Measurements from ENCODE around the gene ARHGAP18. TPM values are rescaled to one million over a fixed set of nuclear protein-coding genes. Genes with fewer than 3 reads are reported as not detected.
A peak's percentile ranks its signal among the peaks of the same experiment; 100 is the strongest.

The ARHGAP18 gene
- polyA plus RNA-seq, 3 donors from 2014 or later, result 4.2 to 9.9 (median 6.7) TPM

DNA sequence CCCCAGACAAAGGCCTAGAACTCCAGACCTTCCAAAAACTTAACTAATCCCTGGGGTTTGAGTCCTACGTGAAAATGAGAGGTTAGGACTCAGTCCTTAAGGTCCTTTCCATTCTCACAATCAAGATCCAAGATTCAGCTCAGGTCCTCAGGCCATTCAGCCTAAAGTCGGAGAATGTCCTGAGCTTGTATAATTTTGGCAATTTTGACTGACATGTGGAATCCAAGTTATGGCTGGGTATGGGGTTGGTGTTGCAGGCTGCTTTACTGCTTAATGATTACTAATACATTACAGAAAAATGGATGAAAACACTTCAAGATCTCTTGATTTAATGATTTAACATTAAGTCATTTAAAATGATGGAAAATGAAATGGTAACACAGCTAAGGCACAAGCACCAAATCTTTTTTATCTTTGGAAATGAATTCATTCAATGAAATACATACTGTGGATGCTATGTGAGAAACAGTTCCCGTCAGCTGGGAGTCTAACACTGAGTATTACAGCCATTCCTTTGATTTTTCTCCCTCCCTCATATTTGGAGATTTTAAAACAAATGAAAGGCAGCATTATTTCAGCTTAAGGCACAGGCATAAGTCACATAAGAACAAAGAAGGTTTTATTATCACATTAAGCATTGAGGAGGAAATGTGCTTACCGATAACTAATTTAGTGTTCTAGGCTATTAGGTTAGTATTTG lies 1.3 kb downstream of the ARHGAP18 start:
- peaks cover 0 to 5% (median 3%) of the 10 kb centered on the region in 3 donors for H3K36me3 Mint-ChIP-seq
- no peaks in the 10 kb centered on the region for H3K9me3 Mint-ChIP-seq
- peak overlapping the region; percentile 37 to 96 (median 92) for H3K27ac Mint-ChIP-seq
- H3K4me1 Mint-ChIP-seq, result peaks cover 47 to 56% of the 10 kb centered on the region in 2 donors
- no peak for DNase-seq
- peak overlapping the region; percentile 94 to 100 (median 99) for H3K4me3 Mint-ChIP-seq
- no peaks in the 10 kb centered on the region for H3K27me3 Mint-ChIP-seq (ENCODE audit: low read depth in 3 of 3)

DNA sequence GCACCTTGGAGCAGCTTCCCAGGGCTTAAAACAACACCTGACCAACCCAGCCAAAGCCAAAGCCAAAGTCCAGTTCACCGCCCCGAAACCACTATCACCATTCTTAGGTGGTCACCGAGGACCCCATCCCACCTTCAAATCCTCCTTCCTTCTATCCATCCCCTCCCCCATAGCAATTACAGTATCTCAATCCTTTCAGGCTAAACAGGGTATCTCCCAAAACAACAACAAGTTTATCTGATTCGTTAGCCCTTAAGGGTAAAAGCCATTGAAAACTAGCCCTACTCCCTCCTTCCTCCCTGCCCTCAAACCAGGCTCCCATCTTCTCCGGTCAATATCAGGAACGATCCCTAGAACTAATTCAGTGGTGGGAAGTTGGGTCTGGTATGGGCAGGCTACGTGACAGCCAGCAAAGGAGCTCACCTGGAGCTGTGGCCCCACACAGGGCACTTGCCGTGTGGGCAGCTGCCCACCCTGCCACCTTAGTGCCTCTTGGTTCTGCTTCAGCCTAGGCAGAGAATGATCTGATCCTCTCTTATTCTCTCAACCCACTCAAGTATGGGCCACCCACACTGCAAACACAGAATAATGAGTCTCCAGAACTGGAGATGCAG lies 2.0 kb downstream of the ARHGAP18 start:
- Mint-ChIP-seq H3K9me3 (no peaks in the 10 kb centered on the region), H3K27me3 (ENCODE audit: low read depth in 3 of 3) (no peaks in the 10 kb centered on the region), H3K4me1 (peaks cover 45 to 52% of the 10 kb centered on the region in 2 donors), H3K4me3 (peak overlapping the region in 4 of 5 donors; percentile 38 to 99 (median 96)), H3K27ac (peak overlapping the region in 3 of 6 donors; percentile 8 to 93 (median 51)), H3K36me3 (peaks cover 0 to 5% (median 3%) of the 10 kb centered on the region in 3 donors)
- DNase-seq, result no peak

DNA sequence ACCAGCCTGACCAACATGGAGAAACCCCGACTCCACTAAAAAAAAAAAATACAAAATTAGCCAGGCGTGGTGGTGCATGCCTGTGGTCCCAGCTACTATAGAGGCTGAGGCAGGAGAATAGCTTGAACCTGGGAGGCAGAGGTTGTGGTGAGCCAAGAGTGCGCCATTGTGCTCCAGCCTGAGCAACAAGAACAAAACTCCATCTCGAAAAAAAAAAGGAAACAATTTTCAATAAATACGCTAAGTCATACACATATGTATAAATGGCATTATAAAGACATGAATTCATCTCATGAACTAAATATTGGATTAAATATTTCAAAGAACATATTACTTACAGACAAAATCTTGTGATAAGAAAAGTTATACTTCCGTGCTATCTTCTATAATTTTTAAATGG lies 2.9 kb downstream of the ARHGAP18 start:
- H3K27ac Mint-ChIP-seq, result no peak overlapping the region
- H3K27me3 Mint-ChIP-seq (ENCODE audit: low read depth in 3 of 3), result no peaks in the 10 kb centered on the region
- no peaks in the 10 kb centered on the region for H3K9me3 Mint-ChIP-seq
- no peak for DNase-seq
- peaks cover 48 to 56% of the 10 kb centered on the region in 2 donors for H3K4me1 Mint-ChIP-seq
- peaks cover 0 to 7% (median 5%) of the 10 kb centered on the region in 3 donors for H3K36me3 Mint-ChIP-seq
- no peak overlapping the region for H3K4me3 Mint-ChIP-seq

DNA sequence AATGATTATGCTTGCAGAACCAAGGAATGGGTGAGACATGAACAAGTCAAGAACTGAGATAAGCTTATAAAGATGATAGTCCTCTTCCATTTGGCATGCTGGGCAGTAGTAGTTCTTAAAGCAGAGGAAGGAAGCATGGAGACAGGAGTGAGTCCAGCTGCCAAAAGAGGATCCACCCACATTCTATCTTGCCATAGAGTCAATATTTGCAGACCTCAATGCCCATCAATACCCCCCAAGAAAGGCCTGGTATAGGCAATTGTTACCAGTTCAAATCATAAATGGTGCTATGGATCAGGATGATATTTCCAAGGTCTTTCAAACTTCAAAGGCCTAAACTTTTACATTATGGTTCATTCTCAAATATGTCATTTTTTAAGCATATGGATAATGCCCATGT lies 4.8 kb downstream of the ARHGAP18 start:
- Mint-ChIP-seq H3K36me3 (peaks cover 0 to 7% (median 5%) of the 10 kb centered on the region in 3 donors), H3K27me3 (ENCODE audit: low read depth in 3 of 3) (no peaks in the 10 kb centered on the region), H3K9me3 (no peaks in the 10 kb centered on the region), H3K27ac (no peak overlapping the region), H3K4me3 (no peak overlapping the region), H3K4me1 (peaks cover 46 to 62% of the 10 kb centered on the region in 2 donors)
- DNase-seq, result no peak

DNA sequence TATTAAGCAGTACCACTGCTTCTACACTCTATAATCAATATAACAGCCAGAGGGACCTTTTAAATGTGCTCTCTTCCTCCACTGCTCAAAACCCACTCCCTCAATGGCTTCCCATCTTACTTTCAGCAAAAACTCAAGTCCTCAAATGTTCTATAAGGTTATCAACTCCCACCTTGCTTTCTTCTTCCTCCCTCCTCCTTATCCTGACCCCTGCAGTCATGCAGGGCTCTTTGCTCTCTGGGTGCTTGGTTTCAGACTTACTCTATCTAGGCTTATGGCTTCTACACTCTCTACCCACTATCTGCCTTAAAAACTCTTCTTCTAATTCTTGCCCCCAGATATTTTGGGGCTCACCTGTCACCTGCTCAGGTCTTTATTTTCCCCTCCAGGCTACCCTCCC lies 5.3 kb downstream of the ARHGAP18 start:
- Mint-ChIP-seq H3K4me3 (no peak overlapping the region), H3K27ac (peak overlapping the region in 1 of 6 donors; percentile 33), H3K36me3 (peaks cover 0 to 7% (median 5%) of the 10 kb centered on the region in 3 donors), H3K4me1 (peaks cover 41 to 59% of the 10 kb centered on the region in 2 donors), H3K27me3 (ENCODE audit: low read depth in 3 of 3) (no peaks in the 10 kb centered on the region), H3K9me3 (no peaks in the 10 kb centered on the region)
- no peak for DNase-seq

DNA sequence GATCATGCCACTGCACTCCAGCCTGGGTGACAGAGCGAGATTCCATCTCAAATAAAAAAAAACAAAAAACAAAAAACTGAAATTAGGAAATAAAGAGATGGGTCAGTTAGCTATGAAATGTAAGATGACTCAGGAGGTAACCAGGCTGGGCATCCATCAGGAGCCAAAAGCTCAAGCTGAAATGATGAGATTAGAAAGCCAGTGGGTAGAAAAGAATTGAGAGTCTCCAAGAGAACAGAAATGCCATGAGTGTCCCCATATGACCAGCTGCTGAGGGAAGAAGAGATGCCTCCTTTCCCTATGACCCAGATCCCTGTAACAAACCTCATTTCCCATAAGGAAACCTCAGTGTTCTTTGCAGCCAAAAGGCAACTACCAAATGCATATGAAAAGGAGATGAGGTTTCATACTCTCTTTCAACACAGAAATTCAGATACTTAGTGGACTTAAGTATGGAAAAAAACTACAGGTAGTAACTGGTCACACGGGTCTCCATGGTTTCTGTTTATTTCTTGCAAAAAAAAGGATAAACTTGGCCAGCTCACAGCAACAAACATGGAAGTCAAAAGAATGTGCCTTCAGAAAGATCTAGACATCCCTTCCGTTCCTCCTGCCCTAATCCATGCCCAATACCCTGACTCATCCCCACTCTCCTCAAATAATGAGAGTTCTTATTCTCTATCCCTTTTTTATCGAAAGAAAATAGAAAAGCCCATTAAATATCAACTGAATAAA lies 8.1 kb downstream of the ARHGAP18 start:
- Mint-ChIP-seq H3K27ac (peak overlapping the region in 1 of 6 donors; percentile 11), H3K4me1 (peaks cover 20 to 42% of the 10 kb centered on the region in 2 donors), H3K27me3 (ENCODE audit: low read depth in 3 of 3) (no peaks in the 10 kb centered on the region), H3K36me3 (peaks cover 0 to 8% (median 7%) of the 10 kb centered on the region in 3 donors), H3K9me3 (no peaks in the 10 kb centered on the region), H3K4me3 (no peak overlapping the region)
- no peak for DNase-seq

DNA sequence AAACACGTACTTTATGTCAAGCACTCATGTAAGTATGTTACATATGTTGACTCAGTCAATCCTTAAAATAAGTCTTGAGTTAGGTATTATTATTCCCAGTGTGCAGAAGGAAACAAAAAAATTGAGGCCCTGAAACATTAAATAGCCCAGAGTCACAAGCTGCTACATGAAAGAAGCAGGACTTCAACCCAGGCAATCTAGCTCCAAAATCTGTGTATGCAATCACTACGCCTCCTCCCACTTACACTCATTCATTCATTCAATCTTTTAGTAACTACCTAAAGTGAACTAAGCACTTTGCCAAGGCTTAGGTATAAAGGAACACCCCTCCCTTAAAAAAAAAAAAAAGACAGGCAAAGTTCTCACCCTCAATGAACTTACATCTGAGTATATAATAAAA lies 9.3 kb downstream of the ARHGAP18 start:
- Mint-ChIP-seq H3K27ac (peak overlapping the region in 1 of 6 donors; percentile 31), H3K9me3 (no peaks in the 10 kb centered on the region), H3K27me3 (ENCODE audit: low read depth in 3 of 3) (no peaks in the 10 kb centered on the region), H3K4me3 (no peak overlapping the region), H3K4me1 (peaks cover 25 to 47% of the 10 kb centered on the region in 2 donors), H3K36me3 (peaks cover 0 to 8% (median 4%) of the 10 kb centered on the region in 3 donors)
- DNase-seq, result no peak

DNA sequence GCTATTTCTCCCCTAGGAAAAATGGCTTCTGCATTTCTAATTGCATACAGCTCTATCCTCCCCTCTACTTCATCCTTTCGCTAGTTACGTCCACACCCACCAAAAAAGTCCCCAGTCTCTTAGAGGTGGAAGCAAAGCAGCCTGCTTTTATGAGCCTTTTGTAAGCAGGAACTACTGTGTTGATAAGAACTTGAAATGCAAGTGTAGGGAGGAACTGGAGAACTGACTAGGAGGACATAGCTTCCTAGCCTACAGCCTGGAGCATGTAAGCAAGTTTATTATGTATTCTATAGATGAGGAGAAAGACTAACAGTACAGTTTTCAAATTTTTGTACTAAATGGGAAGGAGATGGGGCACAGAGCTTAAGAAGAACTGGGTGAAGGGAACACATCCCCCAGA lies 10.3 kb downstream of the ARHGAP18 start:
- Mint-ChIP-seq H3K27ac (no peak overlapping the region), H3K27me3 (ENCODE audit: low read depth in 3 of 3) (no peaks in the 10 kb centered on the region), H3K4me1 (peaks cover 26 to 42% of the 10 kb centered on the region in 2 donors), H3K36me3 (peaks cover 0 to 4% (median 3%) of the 10 kb centered on the region in 3 donors), H3K9me3 (no peaks in the 10 kb centered on the region), H3K4me3 (no peak overlapping the region)
- DNase-seq, result no peak

DNA sequence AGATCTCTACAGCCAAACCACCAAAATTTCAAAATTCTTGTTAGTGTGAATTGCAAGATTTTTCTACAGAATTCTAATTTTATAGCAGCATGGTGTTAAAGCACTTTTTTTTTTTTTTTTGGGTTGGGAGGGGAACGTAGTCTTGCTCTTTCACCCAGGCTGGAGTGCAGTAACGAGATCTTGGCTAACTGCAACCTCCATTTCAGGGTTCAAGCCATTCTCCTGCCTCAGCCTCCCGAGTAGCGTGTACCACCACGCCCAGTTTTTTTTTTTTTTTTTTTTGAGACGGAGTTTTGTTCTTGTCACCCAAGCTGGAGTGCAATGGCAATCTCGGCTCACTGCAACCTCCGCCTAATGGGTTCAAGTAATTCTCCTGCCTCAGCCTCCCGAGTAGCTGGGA lies 11.5 kb downstream of the ARHGAP18 start:
- peaks cover 0 to 4% (median 3%) of the 10 kb centered on the region in 3 donors for H3K36me3 Mint-ChIP-seq
- H3K27me3 Mint-ChIP-seq (ENCODE audit: low read depth in 3 of 3), result no peaks in the 10 kb centered on the region
- H3K27ac Mint-ChIP-seq, result no peak overlapping the region
- no peak overlapping the region for H3K4me3 Mint-ChIP-seq
- DNase-seq, result no peak
- peaks cover 24 to 39% of the 10 kb centered on the region in 2 donors for H3K4me1 Mint-ChIP-seq
- H3K9me3 Mint-ChIP-seq, result no peaks in the 10 kb centered on the region

DNA sequence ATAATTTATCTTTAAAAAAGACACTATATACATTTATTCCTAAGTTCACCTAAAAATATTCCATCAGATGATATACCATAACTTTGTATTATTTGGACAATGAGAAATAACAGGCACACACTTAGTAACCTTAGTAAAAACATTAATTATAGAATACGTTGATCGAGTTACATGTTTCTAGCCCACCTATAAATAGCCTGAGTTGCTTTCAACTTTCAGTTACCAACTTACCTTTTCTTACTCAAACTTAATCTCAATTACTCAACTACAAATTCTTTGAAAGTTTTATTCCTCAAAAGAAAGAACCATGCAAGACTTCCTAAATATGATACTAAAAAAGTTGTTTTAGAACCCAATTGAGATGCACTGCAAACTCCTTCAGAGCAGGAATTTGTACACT lies 12.2 kb downstream of the ARHGAP18 start:
- Mint-ChIP-seq H3K27me3 (ENCODE audit: low read depth in 3 of 3) (no peaks in the 10 kb centered on the region), H3K9me3 (no peaks in the 10 kb centered on the region), H3K36me3 (peaks cover 0 to 4% (median 3%) of the 10 kb centered on the region in 3 donors), H3K4me3 (no peak overlapping the region), H3K27ac (no peak overlapping the region), H3K4me1 (peaks cover 29 to 43% of the 10 kb centered on the region in 2 donors)
- DNase-seq, result no peak

DNA sequence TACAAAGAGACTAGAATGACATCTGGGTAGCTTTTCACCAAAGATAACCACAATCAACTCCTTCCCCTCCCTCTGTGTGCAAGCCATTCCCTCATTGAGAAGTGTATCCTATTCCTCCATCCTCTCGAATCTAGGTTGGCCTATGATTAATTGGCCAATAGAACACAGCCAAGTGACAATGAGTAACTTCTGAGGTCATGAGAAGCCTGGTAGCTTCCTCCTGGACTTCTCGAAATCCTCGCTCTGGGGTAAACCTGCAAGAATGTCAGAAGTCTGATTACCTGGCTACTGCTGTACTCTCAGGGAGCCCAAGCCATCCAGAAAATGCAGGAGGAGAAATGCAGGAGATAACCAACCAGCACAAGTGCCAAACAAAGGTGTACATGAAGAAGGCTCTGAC lies 13.1 kb downstream of the ARHGAP18 start:
- H3K36me3 Mint-ChIP-seq, result peaks cover 0 to 3% (median 0%) of the 10 kb centered on the region in 3 donors
- H3K27ac Mint-ChIP-seq, result no peak overlapping the region
- H3K4me3 Mint-ChIP-seq, result no peak overlapping the region
- no peaks in the 10 kb centered on the region for H3K27me3 Mint-ChIP-seq (ENCODE audit: low read depth in 3 of 3)
- no peak for DNase-seq
- peaks cover 31 to 43% of the 10 kb centered on the region in 2 donors for H3K4me1 Mint-ChIP-seq
- H3K9me3 Mint-ChIP-seq, result no peaks in the 10 kb centered on the region

DNA sequence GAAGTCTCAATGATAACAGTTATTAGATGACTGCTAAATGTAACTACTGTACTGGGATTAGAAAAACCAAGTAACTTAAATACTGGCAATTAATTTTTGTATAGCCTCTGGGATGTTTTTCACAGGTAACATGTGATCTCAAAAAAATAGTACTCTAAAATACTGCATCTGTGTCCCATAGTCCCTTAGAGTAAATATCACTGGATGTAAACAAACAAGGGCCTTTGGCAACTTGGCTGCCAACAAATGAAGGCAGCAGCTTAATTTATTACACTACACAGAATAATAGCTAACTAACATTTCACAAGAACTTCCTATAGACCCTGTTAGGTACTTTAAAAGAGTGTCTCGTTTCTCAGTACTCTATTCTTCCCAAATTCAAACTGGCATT lies 14.0 kb downstream of the ARHGAP18 start:
- peaks cover 36 to 45% of the 10 kb centered on the region in 2 donors for H3K4me1 Mint-ChIP-seq
- no peaks in the 10 kb centered on the region for H3K27me3 Mint-ChIP-seq (ENCODE audit: low read depth in 3 of 3)
- peak overlapping the region in 3 of 6 donors; percentile 6 to 76 (median 41) for H3K27ac Mint-ChIP-seq
- peak overlapping the region in 2 of 5 donors; percentile 11 to 34 for H3K4me3 Mint-ChIP-seq
- peaks cover 0 to 3% (median 0%) of the 10 kb centered on the region in 3 donors for H3K36me3 Mint-ChIP-seq
- no peaks in the 10 kb centered on the region for H3K9me3 Mint-ChIP-seq
- no peak for DNase-seq

DNA sequence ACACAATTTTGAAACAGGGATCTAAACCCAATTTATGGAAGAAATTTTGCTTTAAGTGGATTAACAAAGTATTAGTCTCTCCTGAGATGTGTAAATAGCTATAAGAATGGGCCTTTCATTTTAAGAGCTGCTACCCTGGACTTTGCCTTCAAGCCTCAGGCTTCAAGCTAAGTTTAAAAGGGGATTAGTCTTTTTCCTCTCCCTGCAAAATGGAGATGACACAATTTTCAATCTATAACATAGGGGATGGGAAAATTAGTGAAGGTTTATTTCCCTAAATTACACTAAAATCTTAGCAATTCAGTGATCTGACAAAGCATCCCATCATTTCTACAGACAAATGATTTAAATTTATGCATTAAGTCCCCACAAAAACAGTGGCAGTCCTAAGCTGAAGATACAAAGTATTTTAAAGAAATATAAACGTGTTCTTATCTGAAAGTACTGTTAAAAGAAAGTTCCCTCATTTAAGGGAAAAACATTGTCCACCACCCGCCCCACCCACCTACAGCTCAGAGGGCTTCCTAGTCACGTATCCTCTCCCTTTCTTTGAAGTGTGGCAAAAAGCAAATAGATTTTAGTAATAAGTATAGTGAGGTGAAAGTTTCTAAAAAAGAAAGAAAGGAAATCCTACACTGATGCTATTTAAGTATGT lies 14.5 kb downstream of the ARHGAP18 start:
- no peaks in the 10 kb centered on the region for H3K9me3 Mint-ChIP-seq
- H3K27me3 Mint-ChIP-seq (ENCODE audit: low read depth in 3 of 3), result no peaks in the 10 kb centered on the region
- peak overlapping the region in 3 of 6 donors; percentile 6 to 76 (median 41) for H3K27ac Mint-ChIP-seq

More for the DNA sequence above, 14.5 kb downstream of the ARHGAP18 start:
- no peak for DNase-seq
- Mint-ChIP-seq H3K36me3 (peaks cover 0 to 3% (median 0%) of the 10 kb centered on the region in 3 donors), H3K4me1 (peaks cover 33 to 44% of the 10 kb centered on the region in 2 donors), H3K4me3 (peak overlapping the region in 2 of 5 donors; percentile 11 to 34)

All from immature natural killer cell (primary cell).